RWPE2 (cell line): Measurements from ENCODE around the gene ATRN.

ENCODE experiments used
- ATAC-seq: fragments of 200-7000 bp; cut with Tn5 transposase; 3 replicates; pipeline ENCODE4 v1.9.1; 2021; ENCODE audit warnings: low read depth
- DNase-seq: peaks from one replicate; pipeline ENCODE4 v3.0.0-alpha.2; 2020; ENCODE audit warnings: low spot score
- H3K27ac ChIP-seq: fragments of 450-650 bp; 2 replicates; pipeline ENCODE4 v1.5.1; 2017; ENCODE audit warnings: mild to moderate bottlenecking; ENCODE audit not compliant: poor library complexity, severe bottlenecking
- H3K27me3 ChIP-seq: fragments of 250-450 bp; sonication (Bioruptor Pico); 2 replicates; pipeline ENCODE4 v1.5.1; 2021; ENCODE audit warnings: mild to moderate bottlenecking, moderate library complexity; ENCODE audit not compliant: insufficient read depth, poor library complexity, severe bottlenecking
- H3K36me3 ChIP-seq: fragments of 250-450 bp; sonication (Bioruptor Pico); 2 replicates; pipeline ENCODE4 v1.5.1; 2020; ENCODE audit warnings: low read depth, mild to moderate bottlenecking, moderate library complexity
- H3K4me1 ChIP-seq: fragments of 250-450 bp; sonication (Bioruptor Pico); 2 replicates; pipeline ENCODE4 v1.5.1; 2021; ENCODE audit warnings: mild to moderate bottlenecking, moderate library complexity; ENCODE audit not compliant: insufficient read depth, poor library complexity, severe bottlenecking
- H3K4me3 ChIP-seq: fragments of 250-450 bp; sonication (Bioruptor Pico); 2 replicates; pipeline ENCODE4 v1.5.1; 2021; ENCODE audit warnings: mild to moderate bottlenecking, moderate library complexity; ENCODE audit not compliant: severe bottlenecking
- H3K9me3 ChIP-seq: fragments of 250-450 bp; sonication (Bioruptor Pico); 2 replicates; pipeline ENCODE4 v1.5.1; 2021; ENCODE audit warnings: mild to moderate bottlenecking, moderate library complexity; ENCODE audit not compliant: severe bottlenecking
- TF ChIP-seq, protein P1 (sequence below): fragments of 450-650 bp; IDR thresholded peaks from one replicate; pipeline ENCODE4 v1.5.1; 2017; ENCODE audit warnings: mild to moderate bottlenecking, moderate library complexity; ENCODE audit not compliant: poor library complexity, severe bottlenecking

ATRN gene

DNA sequence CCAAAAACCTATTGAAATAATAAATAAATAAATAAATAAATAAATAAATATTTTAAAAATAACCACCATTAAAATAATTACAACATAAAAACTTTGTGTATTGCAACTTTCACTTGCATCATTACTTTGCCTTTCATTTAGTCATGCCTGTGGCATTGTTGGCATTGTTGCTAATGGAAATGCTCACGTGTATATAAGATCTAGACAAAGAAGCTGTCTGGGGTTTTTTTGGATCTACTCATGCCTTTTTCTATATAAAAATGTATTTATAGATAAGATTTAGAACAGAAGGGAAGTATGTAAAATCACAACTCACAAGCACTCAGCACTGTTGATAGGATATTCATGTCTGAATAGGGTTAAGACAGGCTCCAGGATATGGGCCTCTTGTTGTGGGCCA, 164.5 kb downstream of the ATRN start:
- no peak for ATAC-seq

DNA sequence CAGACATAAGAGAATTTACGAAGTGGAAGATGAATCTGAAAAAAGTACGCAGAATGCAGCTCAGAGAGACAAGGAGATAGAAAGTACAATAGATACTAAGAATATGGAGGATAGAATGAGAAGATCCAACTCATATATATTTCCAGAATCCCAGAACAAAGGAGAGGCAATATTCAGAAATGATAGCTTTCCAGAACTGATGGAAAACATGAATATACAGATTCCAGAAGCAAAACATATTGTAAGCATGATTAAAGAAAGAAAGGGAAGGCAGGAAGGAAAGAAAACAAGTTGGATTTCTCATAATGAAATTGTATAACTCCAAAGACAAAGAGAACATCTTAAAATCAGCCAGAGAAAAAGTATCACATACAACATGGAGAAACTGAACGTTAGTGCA, 169.4 kb downstream of the ATRN start:
- H3K36me3 ChIP-seq = no peaks in the 10 kb centered on the region
- ATAC-seq (no peak), DNase-seq (no peak)
- H3K4me1 ChIP-seq = no peaks in the 10 kb centered on the region
- TF ChIP-seq, protein P1, sequence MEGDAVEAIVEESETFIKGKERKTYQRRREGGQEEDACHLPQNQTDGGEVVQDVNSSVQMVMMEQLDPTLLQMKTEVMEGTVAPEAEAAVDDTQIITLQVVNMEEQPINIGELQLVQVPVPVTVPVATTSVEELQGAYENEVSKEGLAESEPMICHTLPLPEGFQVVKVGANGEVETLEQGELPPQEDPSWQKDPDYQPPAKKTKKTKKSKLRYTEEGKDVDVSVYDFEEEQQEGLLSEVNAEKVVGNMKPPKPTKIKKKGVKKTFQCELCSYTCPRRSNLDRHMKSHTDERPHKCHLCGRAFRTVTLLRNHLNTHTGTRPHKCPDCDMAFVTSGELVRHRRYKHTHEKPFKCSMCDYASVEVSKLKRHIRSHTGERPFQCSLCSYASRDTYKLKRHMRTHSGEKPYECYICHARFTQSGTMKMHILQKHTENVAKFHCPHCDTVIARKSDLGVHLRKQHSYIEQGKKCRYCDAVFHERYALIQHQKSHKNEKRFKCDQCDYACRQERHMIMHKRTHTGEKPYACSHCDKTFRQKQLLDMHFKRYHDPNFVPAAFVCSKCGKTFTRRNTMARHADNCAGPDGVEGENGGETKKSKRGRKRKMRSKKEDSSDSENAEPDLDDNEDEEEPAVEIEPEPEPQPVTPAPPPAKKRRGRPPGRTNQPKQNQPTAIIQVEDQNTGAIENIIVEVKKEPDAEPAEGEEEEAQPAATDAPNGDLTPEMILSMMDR = no peak
- H3K4me3 ChIP-seq = no peak overlapping the region
- no peaks in the 10 kb centered on the region for H3K9me3 ChIP-seq
- no peak overlapping the region for H3K27ac ChIP-seq
- no peaks in the 10 kb centered on the region for H3K27me3 ChIP-seq

More for the DNA sequence above, 164.5 kb downstream of the ATRN start:
- H3K9me3 ChIP-seq = no peaks in the 10 kb centered on the region
- H3K27ac ChIP-seq = no peak overlapping the region
- H3K4me1 ChIP-seq = no peaks in the 10 kb centered on the region
- H3K27me3 ChIP-seq = no peaks in the 10 kb centered on the region
- TF ChIP-seq, protein P1 = no peak
- H3K36me3 ChIP-seq = peaks cover 15% of the 10 kb centered on the region; the same call in 1 of the 2 replicates
- DNase-seq = no peak
- H3K4me3 ChIP-seq = no peak overlapping the region

GRCh38 chr20:3645309-3646066, 174.7 kb downstream of the ATRN start:
- DNase-seq (no peak), ATAC-seq (no peak)
- H3K4me3 ChIP-seq = no peak overlapping the region
- H3K36me3 ChIP-seq = no peaks in the 10 kb centered on the region
- H3K4me1 ChIP-seq = no peaks in the 10 kb centered on the region
- no peaks in the 10 kb centered on the region for H3K27me3 ChIP-seq
- H3K27ac ChIP-seq = no peak overlapping the region
- TF ChIP-seq, protein P1 = no peak
- H3K9me3 ChIP-seq = no peaks in the 10 kb centered on the region

DNA sequence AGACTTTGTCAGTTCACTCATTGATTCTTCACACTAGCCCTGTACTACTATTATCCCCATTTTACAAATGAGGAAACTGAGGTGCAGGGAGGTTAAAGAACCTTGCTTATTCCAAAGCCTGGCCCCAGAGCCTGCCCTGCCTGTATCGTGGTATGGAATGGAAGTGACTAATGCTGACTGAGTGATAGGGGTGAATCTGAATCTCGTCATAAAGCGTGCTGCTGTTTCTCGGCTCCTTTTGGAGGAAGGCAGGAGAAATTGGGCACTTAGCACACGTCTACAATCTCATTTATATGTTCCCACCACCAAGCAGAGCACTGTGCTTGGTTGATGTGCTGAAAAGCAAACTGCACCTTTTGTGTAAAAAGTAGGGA, 175.2 kb downstream of the ATRN start:
- no peak for DNase-seq
- Histone ChIP-seq H3K4me3 (no peak overlapping the region), H3K27me3 (no peaks in the 10 kb centered on the region), H3K36me3 (no peaks in the 10 kb centered on the region), H3K4me1 (no peaks in the 10 kb centered on the region), H3K27ac (no peak overlapping the region), H3K9me3 (no peaks in the 10 kb centered on the region)
- TF ChIP-seq, protein P1 = no peak
- peak; percentile 29; the same call in 1 of the 3 replicates for ATAC-seq

DNA sequence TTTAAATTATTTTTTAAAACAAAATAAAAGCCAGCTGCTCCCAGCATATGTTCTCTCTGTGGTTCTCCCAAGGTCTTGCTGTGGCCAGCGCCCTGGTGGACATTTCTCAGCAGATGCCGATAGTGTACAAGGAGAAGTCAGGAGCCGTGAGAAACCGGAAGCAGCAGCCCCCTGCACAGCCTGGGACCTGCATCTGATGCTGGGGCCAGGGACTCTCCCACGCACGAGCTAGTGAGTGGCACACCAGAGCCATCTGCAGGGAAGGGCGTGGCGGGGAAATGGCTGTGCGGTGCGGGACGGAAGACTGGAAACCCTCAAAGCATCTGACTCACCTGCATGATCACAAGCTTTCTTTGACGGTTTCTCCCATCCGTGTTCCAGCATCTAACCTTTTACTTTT, 175.8 kb downstream of the ATRN start:
- H3K9me3 ChIP-seq = no peaks in the 10 kb centered on the region
- no peak overlapping the region for H3K27ac ChIP-seq
- no peak overlapping the region for H3K4me3 ChIP-seq
- DNase-seq (no peak), ATAC-seq (no peak)
- TF ChIP-seq, protein P1 = no peak
- H3K4me1 ChIP-seq = no peaks in the 10 kb centered on the region
- no peaks in the 10 kb centered on the region for H3K36me3 ChIP-seq
- H3K27me3 ChIP-seq = no peaks in the 10 kb centered on the region
